ENCODE results near the gene STARD5.

DNA sequence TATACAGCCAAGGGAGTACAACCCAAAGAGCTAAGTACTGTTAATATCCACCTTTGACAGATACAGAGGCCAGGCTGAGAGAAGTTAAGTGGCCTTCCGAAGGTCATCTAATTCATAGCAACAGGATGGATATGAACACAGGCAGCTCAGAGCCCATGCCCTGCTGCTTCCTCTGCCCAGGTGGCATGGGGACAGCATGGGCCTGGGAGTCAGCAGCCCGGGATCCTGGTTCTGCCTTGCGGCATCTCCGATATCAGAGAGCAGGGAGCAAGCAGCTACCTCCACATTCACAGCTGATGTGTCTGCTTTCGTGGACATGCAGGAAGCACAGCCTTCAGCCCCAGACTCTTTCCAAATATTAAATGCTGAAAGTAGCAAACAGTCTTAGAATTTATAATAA is 55.6 kb downstream of the STARD5 start:
- TF ChIP-seq JUN (IDR thresholded peaks at IDR 0.05; ENCODE audit: low read depth, low read length) (no peak), KDM5A (IDR thresholded peaks at IDR 0.05; ENCODE audit: low read length) (no peak), RAD21 (IDR thresholded peaks at IDR 0.05 in 1 of 2, conservative IDR thresholded peaks at IDR 0.05 in 1 of 2; ENCODE audit: low read depth in 2 of 2, low read length in 2 of 2) (no peak), POLR2A (IDR thresholded peaks at IDR 0.05; ENCODE audit: control extremely low read depth in 1 of 2, low read depth in 2 of 2, low read length in 2 of 2) (no peak), PHF8 (conservative IDR thresholded peaks at IDR 0.05; ENCODE audit: low read depth, low read length) (no peak), ASH2L (IDR thresholded peaks at IDR 0.05; ENCODE audit: low read length) (no peak), EZH2 (IDR thresholded peaks at IDR 0.05; ENCODE audit: low read depth, low read length, severe bottlenecking) (no peak), EP300 (IDR thresholded peaks at IDR 0.05; ENCODE audit: borderline replicate concordance in 1 of 2, low read depth in 2 of 2, low read length in 2 of 2) (no peak)
- TF ChIP-seq, protein P1, sequence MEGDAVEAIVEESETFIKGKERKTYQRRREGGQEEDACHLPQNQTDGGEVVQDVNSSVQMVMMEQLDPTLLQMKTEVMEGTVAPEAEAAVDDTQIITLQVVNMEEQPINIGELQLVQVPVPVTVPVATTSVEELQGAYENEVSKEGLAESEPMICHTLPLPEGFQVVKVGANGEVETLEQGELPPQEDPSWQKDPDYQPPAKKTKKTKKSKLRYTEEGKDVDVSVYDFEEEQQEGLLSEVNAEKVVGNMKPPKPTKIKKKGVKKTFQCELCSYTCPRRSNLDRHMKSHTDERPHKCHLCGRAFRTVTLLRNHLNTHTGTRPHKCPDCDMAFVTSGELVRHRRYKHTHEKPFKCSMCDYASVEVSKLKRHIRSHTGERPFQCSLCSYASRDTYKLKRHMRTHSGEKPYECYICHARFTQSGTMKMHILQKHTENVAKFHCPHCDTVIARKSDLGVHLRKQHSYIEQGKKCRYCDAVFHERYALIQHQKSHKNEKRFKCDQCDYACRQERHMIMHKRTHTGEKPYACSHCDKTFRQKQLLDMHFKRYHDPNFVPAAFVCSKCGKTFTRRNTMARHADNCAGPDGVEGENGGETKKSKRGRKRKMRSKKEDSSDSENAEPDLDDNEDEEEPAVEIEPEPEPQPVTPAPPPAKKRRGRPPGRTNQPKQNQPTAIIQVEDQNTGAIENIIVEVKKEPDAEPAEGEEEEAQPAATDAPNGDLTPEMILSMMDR (IDR thresholded peaks at IDR 0.05; ENCODE audit: control extremely low read depth in 1 of 3, insufficient read depth in 1 of 3, low read depth in 1 of 3, low read length in 3 of 3) = no peak
- TF ChIP-seq, protein P2, sequence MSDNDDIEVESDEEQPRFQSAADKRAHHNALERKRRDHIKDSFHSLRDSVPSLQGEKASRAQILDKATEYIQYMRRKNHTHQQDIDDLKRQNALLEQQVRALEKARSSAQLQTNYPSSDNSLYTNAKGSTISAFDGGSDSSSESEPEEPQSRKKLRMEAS (IDR thresholded peaks at IDR 0.05) = no peak
- TF ChIP-seq, protein P3, sequence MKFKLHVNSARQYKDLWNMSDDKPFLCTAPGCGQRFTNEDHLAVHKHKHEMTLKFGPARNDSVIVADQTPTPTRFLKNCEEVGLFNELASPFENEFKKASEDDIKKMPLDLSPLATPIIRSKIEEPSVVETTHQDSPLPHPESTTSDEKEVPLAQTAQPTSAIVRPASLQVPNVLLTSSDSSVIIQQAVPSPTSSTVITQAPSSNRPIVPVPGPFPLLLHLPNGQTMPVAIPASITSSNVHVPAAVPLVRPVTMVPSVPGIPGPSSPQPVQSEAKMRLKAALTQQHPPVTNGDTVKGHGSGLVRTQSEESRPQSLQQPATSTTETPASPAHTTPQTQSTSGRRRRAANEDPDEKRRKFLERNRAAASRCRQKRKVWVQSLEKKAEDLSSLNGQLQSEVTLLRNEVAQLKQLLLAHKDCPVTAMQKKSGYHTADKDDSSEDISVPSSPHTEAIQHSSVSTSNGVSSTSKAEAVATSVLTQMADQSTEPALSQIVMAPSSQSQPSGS (IDR thresholded peaks at IDR 0.05; ENCODE audit: low read length) = no peak
- TF ChIP-seq, protein P4, sequence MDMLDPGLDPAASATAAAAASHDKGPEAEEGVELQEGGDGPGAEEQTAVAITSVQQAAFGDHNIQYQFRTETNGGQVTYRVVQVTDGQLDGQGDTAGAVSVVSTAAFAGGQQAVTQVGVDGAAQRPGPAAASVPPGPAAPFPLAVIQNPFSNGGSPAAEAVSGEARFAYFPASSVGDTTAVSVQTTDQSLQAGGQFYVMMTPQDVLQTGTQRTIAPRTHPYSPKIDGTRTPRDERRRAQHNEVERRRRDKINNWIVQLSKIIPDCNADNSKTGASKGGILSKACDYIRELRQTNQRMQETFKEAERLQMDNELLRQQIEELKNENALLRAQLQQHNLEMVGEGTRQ (IDR thresholded peaks at IDR 0.05; ENCODE audit: low read length) = no peak

Measured in H1 (cell line).